ENCODE measurements around the gene PAPOLG.
"Not testable (repeated sequence)": the region's sequence is repeated elsewhere in the genome, so short reads cannot be mapped to it uniquely, and the experiment has no call there.

The PAPOLG gene

DNA sequence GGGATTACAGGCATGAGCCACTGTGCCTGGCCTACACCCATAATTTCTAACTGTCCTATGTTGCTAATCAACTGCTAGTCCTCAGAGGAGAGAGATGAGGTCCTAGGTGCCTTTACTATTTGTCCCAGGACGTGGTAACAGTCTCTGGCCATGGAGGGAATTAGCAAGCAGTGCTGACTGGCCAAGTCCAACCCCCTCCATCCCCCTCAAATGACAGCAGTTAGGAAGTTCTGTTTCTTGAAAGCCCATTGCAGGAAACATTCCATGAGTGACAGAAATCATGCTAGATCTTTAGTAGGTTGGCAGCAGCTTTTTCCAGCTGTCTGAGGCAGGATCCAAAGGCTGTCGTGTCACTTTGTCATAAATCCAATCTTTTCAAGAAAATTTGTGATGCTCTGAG, 69.6 kb downstream of the PAPOLG start:
- DNase-seq: no peak

DNA sequence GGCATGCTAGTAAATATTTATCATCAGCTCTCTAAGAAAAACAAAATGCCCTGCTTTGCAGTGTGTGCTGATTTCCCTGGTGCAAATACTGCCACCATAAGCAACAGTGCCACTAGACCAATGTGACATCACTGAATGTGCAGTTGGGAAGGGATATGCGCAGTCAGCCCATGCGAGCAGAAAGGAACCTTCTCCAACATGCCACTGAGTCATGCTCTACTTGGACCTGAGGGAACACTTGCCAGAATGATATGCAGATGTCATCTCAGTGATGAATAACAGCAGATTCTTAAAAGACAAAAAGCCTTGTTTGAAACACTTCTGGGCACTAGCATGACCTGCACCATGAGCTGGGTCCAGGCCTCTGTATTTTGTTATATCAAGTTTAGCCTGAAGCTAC, 70.0 kb downstream of the PAPOLG start:
- DNase-seq: no peak

DNA sequence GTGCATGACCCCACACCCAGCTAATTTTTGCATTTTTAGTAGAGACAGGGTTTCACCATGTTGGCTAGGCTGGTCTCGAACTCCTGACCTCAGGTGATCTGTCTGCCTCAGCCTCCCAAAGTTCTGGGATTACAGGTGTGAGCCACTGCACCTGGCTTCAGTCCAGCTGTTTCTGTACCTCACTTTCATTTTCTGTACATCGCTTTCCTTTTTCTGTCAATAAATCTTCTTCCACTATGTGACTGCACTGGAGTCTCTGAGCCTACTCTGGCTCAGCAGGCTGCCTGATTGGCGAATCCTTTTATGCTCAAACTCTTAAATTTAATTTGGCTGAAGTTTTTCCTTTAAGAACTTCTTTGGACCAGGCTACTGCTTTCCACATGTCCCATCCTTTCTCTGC, 70.8 kb downstream of the PAPOLG start:
- DNase-seq: not testable (repeated sequence)

DNA sequence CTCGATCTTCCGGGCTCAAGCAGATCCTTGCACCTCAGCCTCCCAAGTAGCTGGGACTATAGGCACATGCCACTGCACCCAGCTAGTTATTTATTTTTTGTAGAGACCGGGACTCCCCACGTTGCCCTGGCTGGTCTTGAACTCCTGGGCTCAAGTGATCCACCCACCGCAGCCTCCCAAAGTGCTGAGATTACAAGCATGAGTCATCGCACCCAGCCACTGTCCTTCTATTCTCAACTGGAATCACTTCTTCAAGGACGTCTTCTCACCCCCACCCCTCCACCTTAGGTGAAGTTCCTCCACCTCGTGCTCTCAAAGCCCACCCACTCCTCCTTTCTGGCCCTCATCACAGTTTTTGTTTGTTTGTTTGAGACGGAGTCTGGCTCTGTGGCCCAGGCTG, 71.3 kb downstream of the PAPOLG start:
- DNase-seq: no peak

DNA sequence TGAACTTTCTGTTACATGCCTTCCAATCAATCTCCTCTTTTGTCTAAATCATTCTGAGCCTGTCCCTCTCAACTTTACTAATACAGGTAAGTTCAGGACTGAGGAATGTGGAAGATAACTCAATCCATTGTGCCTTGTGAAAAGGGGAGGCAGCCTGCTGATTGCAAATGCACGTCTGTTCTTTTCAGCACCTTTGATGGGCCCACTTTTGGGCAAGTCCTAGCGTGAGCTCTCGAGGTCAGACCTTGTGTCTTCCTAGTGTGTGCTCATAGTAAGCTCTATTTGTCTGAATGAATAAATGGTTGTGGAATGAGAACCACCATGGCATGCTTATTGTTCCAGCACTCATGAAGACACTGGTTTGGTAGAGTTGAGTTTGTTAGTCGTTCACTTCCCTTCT, 74.9 kb downstream of the PAPOLG start:
- DNase-seq: no peak

DNA sequence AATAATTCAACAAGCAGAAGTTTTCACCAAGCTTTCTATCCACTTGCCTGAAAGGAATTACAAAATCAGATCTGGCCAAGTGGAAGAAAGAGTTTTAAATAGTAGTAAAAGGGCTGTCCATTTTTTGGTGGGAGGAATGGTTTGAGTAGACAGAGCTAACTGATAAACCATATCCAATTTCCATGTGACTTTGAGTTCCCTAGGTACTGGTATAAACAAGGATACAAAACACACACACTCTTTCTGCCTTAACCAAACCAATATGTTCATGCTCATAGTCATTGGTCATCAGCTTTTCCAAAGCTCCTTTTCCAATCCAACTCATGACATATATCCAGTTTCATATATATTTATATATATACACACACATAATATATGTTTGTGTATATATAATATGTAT, 75.9 kb downstream of the PAPOLG start:
- no peak for DNase-seq

DNA sequence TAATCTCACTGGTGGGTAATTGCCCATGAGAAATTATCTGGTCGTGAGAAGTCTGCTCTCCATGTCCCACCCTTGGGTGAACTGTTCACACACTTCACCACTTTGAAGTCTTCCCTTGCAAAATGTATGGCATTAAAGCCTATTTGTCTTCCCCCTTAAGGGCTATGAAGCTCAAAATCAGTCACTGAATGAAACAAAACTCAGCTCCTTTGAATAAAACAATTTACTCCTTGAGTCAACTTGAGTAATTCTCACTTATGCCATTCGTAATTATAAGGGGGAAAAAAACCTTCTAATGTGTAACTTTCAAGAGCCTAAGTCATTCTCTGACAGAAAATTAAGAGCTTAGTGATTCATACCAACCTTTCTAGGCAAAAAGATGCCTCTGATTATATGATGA, 76.6 kb downstream of the PAPOLG start:
- DNase-seq: no peak

DNA sequence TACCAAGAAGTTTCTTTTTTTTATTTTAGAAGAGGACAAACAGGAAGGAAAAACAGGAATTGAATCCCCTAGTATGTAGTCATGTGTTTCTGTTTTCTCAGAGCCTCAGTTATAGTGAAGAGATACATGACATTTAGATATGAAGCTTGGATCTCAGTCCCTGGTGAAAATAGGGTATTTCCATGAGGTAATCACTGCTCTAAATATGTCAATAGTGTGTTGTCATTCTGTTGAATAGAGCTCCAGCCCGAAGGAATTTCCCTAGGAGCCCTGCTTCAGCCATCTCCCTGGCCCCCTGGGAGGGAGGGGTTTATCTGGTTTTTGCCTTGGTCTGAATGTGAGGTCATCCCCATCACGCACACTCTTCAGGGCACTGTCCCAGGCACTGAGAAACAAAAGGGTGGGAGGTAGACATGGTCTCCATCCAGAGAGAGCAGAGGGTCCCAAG, 78.2 kb downstream of the PAPOLG start:
- DNase-seq: no peak

DNA sequence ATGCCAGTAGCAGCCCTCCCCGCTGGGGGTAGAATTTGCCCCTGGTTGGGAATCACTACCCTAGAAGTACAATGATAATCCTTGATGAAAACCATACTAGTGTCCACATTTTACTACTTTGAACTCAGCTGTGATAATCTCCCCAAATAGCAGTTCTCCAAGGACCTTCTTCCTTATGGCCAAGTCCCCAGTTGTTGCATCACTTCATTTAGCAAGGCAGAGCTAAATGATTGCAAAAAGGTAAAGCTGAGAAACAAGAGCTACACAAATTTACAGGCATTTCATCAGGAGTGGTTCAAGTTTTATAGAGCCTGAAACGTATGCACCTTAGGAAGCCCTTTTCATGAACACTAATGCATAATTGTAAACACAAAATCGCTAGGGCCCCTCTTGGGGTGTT, 80.4 kb downstream of the PAPOLG start:
- DNase-seq: no peak

DNA sequence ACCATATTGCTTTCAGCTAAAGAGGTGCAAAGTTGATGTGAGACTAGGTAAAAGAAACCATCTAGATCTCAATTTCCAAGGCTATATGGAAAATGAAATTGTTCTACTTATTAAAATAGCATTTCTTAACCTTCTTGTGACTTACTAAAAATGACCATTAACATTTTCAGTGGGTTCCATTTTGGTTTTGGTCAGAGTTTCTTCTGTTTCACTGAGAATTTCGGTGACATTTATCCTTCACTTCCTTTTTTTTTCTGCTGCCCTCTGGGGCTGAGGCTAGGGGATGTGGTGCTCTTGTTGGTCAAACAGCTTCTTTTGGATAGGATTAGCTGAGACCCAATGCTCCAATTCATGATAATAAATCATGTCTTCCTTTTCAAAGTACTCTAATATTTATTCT, 81.1 kb downstream of the PAPOLG start:
- no peak for DNase-seq

DNA sequence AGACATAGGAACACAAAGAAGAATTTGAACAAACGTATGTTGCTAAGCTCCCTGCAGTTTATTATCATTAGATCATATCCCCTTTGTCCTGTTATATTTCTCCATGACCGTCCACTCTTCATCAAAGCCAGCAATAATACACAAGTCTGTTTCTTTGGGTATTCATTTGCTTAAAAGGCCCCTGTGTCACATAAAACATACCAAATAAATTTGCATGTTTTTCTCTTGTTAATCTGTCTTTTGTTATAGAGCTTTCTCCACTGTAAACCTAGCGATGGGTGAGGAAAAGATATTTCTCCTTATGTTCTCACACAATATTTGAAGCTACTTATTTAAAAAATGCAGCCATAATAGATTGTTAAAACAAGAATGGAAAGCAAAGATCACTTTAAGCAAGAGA, 82.4 kb downstream of the PAPOLG start:
- no peak for DNase-seq

DNA sequence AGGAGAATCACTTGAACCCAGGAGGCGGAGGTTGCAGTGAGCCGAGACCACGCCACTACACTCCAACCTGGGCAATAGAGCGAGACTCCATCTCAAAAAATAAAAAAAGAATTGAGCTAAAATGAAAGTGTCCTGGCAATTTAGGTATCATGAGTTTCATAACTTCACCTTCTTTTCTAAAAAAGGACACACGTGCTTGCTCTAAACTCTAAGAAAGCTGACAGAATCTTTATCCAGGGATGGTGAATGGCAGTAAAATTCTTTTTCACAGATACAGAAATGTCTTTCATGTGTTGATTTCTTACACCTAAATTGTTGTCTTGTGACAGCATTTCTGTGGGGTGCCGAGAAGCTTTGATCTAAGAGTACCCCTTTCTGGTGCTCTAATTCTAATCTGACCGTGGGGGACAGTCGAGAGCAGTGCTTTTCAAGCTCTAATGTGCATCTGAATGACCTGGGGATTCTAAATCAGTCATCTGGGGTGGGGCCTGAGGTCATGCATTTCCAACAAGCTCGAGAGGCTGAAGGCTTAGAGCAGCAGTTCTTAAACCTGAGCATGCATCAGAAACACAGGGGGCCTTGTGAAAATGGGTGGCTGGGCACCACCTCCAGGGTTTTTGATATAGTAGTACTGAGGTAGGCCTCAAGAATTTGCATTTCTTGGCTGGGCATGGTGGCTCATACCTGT, 83.2 kb downstream of the PAPOLG start:
- DNase-seq: no peak

DNA sequence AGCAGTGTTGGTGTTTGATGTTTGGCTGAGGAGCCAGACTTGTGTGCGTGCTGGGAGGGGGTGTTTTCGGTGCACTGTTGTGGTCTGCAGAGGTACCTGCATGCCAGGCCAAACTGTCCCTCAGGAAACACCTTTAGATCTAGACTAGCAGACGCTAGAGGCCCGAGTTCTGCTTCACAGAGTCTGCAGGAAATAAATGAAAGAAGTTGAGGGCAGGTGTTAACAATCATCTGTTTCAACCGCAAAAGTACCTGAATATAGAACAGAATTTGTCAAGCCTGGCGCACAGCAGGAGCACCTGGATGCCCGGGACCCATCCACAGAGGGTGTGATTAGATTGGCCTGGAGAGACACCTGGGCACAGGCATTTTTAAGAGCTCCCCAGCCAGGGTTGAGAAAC, 84.8 kb downstream of the PAPOLG start:
- DNase-seq: no peak

DNA sequence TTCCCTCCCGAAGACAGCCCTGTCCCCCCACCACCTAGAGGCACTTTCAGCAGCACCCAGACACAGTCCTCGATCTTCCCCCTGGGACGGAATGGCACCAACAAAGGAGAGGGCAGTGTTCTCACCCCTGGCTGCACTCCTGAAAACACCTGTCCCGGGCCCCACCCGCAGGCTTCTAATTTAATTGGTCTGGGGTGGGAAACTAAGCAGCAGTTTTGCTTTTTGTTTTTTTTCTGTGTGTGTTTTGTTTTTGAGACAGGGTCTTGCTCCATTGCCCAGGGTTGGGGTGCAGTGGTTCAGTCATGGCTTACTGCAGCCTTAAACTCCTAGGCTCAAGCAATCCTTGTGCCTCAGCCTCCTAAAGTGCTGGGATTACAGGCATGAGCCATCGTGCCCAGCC, 86.9 kb downstream of the PAPOLG start:
- DNase-seq: no peak

DNA sequence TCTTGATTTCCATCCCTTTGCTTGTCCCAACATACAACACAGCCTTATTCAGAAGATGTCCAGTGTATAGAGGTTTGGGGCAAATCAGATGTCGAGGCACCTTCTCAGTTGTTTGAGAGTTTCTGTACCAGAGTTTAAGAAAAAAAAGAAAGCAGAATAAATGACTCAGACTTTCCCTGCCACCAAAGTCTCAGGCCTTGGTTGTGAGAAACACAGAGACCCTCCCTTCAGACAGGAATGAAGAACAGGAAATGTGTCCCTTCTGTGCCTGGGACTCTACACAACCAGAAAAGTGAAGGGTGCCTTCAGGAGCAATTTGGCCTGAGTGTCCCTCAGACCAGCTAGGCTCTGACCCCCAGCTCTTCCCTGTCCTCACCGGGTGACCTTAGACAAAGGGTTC, 88.0 kb downstream of the PAPOLG start:
- DNase-seq: no peak

DNA sequence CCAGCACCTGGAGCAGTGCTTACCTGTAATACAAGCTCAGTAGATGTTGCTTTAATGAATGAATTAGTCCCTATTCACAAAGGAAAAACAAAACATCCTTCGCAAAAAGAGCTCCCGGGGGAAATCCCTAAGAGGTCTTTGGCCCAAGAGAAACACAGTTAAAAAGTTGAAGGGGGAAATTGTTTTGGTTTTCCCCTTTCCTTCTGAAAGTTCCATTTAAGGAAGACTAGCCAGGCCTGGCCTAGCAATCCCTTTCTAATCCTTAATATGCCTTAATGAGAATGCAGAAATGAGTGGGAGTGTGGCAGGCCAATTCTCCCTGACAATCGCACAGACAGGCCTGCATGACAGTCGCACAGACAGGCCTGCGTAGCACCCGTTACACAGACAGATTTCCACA, 91.8 kb downstream of the PAPOLG start:
- no peak for DNase-seq

Data from activated gamma-delta T cell treated with Interleukin-2 at 50 U/mL for 16 hours (primary cell).